Activated naive CD8-positive, alpha-beta T cell treated with anti-CD3 and anti-CD28 coated beads, Interleukin-2, amount 10 ng/mL, durations not matched to agents 7 days and 5 days (primary cell): ENCODE data around the gene SLC39A8. TPM values are rescaled to one million over a fixed set of nuclear protein-coding genes. Genes with fewer than 3 reads are reported as not detected.
A peak's percentile ranks its signal among the peaks of the same experiment; 100 is the strongest.

Source experiments
- ATAC-seq: fragments of 150-1000 bp; cut with Tn5 transposase; one replicate; pipeline ENCODE4 v1.10.0; 2021; ENCODE audit warnings: low read depth, moderate library complexity
- POLR2A ChIA-PET: fragments of 350-600 bp; sonication (Branson Sonifier 250); formaldehyde crosslinking; loops from one replicate; lab custom pipeline; 2021; ENCODE audit warnings: antibody characterized with exemption; lab: Charles Lee
- DNase-seq: peaks from one replicate; pipeline ENCODE4 v3.0.0; 2021
- H3K27ac Mint-ChIP-seq: one replicate; pipeline ENCODE4 v1.8.0; 2022; ENCODE audit warnings: mild to moderate bottlenecking, mixed read lengths
- H3K27me3 Mint-ChIP-seq: one replicate; pipeline ENCODE4 v1.8.0; 2022; ENCODE audit warnings: mild to moderate bottlenecking, moderate library complexity, mixed read lengths
- H3K36me3 Mint-ChIP-seq: one replicate; pipeline ENCODE4 v1.8.0; 2021; ENCODE audit warnings: mild to moderate bottlenecking, mixed read lengths
- H3K4me1 Mint-ChIP-seq: one replicate; pipeline ENCODE4 v1.8.0; 2021; ENCODE audit warnings: mixed read lengths
- H3K4me3 Mint-ChIP-seq: one replicate; pipeline ENCODE4 v1.8.0; 2022; ENCODE audit warnings: mild to moderate bottlenecking, moderate library complexity, mixed read lengths
- H3K9me3 Mint-ChIP-seq: one replicate; pipeline ENCODE4 v1.8.0; 2021; ENCODE audit warnings: mixed read lengths
- total RNA-seq, 2 experiments: library from RNA; stranded (reverse); gene quantifications; one replicate each; pipeline ENCODE4 v1.2.3, GENCODE V29; 2021

Gene SLC39A8
- total RNA-seq, 2 experiments from 2014 or later = 60.9 to 66.5 TPM

DNA sequence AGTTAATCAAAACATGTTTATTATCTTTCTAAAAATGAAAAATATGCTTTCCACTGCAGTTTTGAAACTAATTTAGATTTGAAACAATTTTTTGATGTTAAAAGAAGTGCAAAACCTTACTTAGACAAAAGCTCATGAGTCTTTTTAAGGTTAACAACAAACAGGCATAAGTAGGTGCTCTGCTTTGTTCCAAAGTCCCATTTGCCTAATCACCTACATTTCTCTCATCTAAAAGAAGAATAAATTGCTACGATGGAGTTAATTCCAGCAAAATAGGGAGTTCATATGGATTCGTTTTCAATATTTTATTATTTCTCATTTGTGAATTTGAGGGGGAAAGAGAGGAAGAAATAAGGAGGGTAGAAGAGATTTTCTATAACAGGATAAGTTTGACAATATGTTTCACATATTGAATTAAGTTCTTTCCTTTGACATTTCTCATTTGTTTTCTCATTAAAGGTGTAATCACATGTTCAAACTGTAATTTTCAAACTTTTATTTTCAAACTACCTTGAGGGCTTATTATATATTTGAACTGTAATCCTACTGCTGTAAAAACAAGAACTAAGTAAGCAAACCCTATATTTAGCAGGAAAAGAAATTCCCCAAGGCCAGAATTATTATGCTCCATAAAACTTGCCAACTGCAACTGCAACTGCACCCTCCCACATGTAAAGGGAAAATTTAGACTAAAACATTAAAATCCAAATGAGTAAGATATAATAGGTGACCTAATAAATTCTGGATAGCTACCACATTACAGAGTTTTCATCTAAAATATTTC is 9.6 kb upstream of the SLC39A8 start:
- Mint-ChIP-seq H3K36me3 (no peaks in the 10 kb centered on the region), H3K4me1 (peaks cover 5% of the 10 kb centered on the region), H3K27me3 (peaks cover 21% of the 10 kb centered on the region), H3K27ac (no peak overlapping the region), H3K4me3 (no peak overlapping the region), H3K9me3 (peaks cover 2% of the 10 kb centered on the region)
- POLR2A ChIA-PET = no interaction called here
- ATAC-seq (no peak), DNase-seq (no peak)

DNA sequence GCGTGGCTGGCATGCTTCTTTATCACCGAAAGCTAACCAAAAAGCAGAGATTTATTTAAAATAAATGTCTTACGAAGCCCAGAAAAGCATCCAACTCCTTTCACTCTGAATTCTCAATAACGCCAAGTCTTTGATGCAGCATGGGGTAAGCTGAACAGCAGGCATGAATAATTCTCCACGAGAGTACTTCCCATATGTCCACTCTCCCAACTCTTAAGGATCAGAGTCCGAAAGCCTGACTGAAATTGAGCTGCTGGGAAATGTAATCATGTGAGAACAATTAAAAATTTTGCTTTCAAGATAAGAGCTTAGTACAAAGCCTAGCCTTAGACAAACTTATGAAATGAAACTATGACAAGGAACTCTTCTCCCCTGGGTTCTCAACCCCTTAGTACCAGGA is 7.5 kb upstream of the SLC39A8 start:
- H3K4me1 Mint-ChIP-seq = peaks cover 2% of the 10 kb centered on the region
- H3K4me3 Mint-ChIP-seq = no peak overlapping the region
- H3K27me3 Mint-ChIP-seq = peaks cover 25% of the 10 kb centered on the region
- ATAC-seq = no peak
- no peaks in the 10 kb centered on the region for H3K9me3 Mint-ChIP-seq
- DNase-seq = no peak
- no peaks in the 10 kb centered on the region for H3K36me3 Mint-ChIP-seq
- POLR2A ChIA-PET = no interaction called here
- no peak overlapping the region for H3K27ac Mint-ChIP-seq

- ATAC-seq = no peak
- H3K27me3 Mint-ChIP-seq = peaks cover 25% of the 10 kb centered on the region
- DNase-seq = no peak
- POLR2A ChIA-PET = no interaction called here
- no peaks in the 10 kb centered on the region for H3K36me3 Mint-ChIP-seq
- no peak overlapping the region for H3K4me3 Mint-ChIP-seq
- no peaks in the 10 kb centered on the region for H3K9me3 Mint-ChIP-seq
- no peak overlapping the region for H3K27ac Mint-ChIP-seq
- H3K4me1 Mint-ChIP-seq = peaks cover 11% of the 10 kb centered on the region
Observed at GRCh38 chr4:102350634-102351033, 5.4 kb upstream of the SLC39A8 start.

- no peak overlapping the region for H3K4me3 Mint-ChIP-seq
- no peak for ATAC-seq
- H3K4me1 Mint-ChIP-seq = peaks cover 11% of the 10 kb centered on the region
- no peak overlapping the region for H3K27ac Mint-ChIP-seq
- POLR2A ChIA-PET = no interaction called here
- H3K36me3 Mint-ChIP-seq = peaks cover 3% of the 10 kb centered on the region
- H3K9me3 Mint-ChIP-seq = no peaks in the 10 kb centered on the region
- H3K27me3 Mint-ChIP-seq = peaks cover 14% of the 10 kb centered on the region
- DNase-seq = no peak
Observed at GRCh38 chr4:102348701-102349100, 3.4 kb upstream of the SLC39A8 start.

DNA sequence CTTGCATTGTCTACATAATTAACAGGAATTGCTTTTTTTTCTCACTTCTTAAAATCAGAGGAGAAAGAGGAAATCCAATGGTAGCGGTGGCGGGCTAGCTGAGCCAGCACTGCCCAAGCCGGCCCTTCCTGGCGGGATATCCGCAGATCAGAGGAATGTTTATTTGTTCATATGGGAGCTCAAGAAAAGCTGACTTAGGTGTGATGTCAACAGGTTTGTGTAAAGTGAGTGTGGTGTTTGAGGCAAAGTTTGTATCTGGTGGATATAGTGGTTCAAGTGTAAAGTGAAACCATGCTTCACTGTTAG is 466 bp upstream of the SLC39A8 start:
- no peak for DNase-seq
- peak overlapping the region; percentile 96 for H3K27ac Mint-ChIP-seq

DNA sequence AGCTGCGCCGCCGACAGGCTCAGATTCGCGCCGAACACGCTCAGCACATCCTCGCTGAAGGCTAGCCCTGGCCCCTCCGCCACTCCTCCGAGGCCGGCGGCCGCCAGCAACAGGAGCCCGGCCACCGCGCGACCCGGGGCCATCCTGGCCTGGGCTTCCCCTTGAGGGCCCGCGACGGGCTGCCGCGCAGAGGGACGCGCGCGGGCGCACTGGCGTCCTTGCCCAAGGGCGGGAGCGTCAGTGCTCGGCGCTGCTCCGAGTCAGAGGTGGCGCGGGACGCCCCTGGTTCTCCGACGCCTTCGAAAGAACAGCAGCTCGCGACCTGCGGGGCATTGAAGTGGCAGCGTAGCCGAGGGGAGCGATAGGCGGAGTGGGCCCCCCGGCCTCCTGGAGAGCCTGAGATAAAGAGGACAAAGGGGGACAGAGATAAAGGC is 745 bp downstream of the SLC39A8 start:
- peak; percentile 56 for ATAC-seq
- H3K9me3 Mint-ChIP-seq = no peaks in the 10 kb centered on the region
- POLR2A ChIA-PET = interaction anchor here (0.9 to 3.1 kb wide), 7 partner anchors 13 to 756 kb away, joined by 3 to 31 read pairs (median 4); partner anchors contain the start of genes CISD2 and UBE2D3
- peak overlapping the region; percentile 91 for H3K4me3 Mint-ChIP-seq
- H3K27me3 Mint-ChIP-seq = peaks cover 4% of the 10 kb centered on the region
- H3K36me3 Mint-ChIP-seq = peaks cover 23% of the 10 kb centered on the region
- peak overlapping the region; percentile 96 for H3K27ac Mint-ChIP-seq
- peaks cover 36% of the 10 kb centered on the region for H3K4me1 Mint-ChIP-seq
- peak; percentile 82 for DNase-seq

More for the DNA sequence above, 466 bp upstream of the SLC39A8 start:
- H3K27me3 Mint-ChIP-seq = peaks cover 4% of the 10 kb centered on the region
- POLR2A ChIA-PET = interaction anchor here (0.7 to 3.1 kb wide), 6 partner anchors 11 to 482 kb away, joined by 3 to 31 read pairs (median 4); partner anchors contain the start of gene UBE2D3
- peaks cover 14% of the 10 kb centered on the region for H3K36me3 Mint-ChIP-seq
- H3K9me3 Mint-ChIP-seq = no peaks in the 10 kb centered on the region
- H3K4me1 Mint-ChIP-seq = peaks cover 32% of the 10 kb centered on the region
- no peak for ATAC-seq
- H3K4me3 Mint-ChIP-seq = peak overlapping the region; percentile 91

DNA sequence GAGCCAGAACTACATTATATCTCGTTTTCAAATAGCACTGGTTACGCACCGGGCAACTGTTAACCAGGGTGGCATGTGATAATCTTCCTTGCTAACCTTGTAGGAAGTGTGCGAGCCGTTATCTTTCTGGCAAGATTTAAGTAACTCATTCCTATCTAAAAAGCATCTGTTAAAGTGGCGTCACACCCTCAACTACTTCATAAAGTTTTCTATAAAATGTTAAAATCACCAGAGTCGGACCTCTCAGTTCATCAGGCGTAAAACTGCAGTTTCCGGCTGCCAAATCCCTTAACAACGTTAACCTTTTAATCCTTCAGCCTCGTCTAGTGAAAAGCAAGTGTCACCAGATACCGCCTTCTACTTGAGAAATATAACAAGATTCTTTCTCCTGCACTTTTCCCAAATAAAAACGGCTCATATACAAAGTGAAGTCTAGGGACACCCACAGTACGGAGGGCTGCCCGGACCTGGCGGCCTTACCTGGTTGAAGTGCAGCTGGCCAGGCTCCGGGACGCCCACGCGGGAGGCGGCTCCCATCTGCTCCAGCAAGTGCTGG is 1.2 kb downstream of the SLC39A8 start:
- ATAC-seq = peak; percentile 0
- Mint-ChIP-seq H3K27me3 (peaks cover 2% of the 10 kb centered on the region), H3K36me3 (peaks cover 27% of the 10 kb centered on the region), H3K27ac (peak overlapping the region; percentile 96), H3K4me3 (peak overlapping the region; percentile 91), H3K4me1 (peaks cover 38% of the 10 kb centered on the region), H3K9me3 (no peaks in the 10 kb centered on the region)
- POLR2A ChIA-PET = interaction anchor here (1.3 to 3.1 kb wide), 5 partner anchors 12 to 525 kb away, joined by 3 to 31 read pairs (median 5); partner anchors contain the start of genes CISD2 and UBE2D3
- DNase-seq = no peak

GRCh38 chr4:102342404-102343074 is 2.7 kb downstream of the SLC39A8 start:
- DNase-seq = no peak
- Mint-ChIP-seq H3K4me3 (peak overlapping the region; percentile 91), H3K9me3 (no peaks in the 10 kb centered on the region), H3K4me1 (peaks cover 38% of the 10 kb centered on the region), H3K27ac (peak overlapping the region; percentile 67), H3K36me3 (peaks cover 27% of the 10 kb centered on the region), H3K27me3 (no peaks in the 10 kb centered on the region)
- ATAC-seq = no peak
- POLR2A ChIA-PET = no interaction called here

DNA sequence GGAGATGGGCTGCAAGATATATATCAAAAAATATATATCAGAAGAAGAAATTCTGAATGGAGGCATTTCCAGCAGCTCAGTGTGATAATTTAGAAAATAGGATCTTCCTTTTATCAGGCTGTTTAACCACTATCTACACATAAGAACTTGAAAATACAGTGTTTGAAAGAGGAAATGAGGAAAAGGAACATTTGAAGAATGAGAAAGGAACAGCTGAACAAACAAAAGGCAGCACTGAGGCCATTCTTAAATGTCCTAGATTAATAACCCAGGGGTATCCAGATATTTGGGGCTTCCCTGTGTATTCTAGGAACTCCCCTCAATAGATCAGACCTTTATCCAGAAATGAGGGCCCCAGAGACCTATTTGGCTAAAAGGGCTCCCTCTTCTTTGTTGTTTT is 4.1 kb downstream of the SLC39A8 start:
- Mint-ChIP-seq H3K27me3 (no peaks in the 10 kb centered on the region), H3K36me3 (peaks cover 30% of the 10 kb centered on the region), H3K9me3 (no peaks in the 10 kb centered on the region), H3K27ac (no peak overlapping the region), H3K4me3 (no peak overlapping the region), H3K4me1 (peaks cover 39% of the 10 kb centered on the region)
- POLR2A ChIA-PET = no interaction called here
- no peak for DNase-seq
- no peak for ATAC-seq

- Mint-ChIP-seq H3K4me1 (peaks cover 42% of the 10 kb centered on the region), H3K27me3 (no peaks in the 10 kb centered on the region), H3K9me3 (no peaks in the 10 kb centered on the region), H3K4me3 (no peak overlapping the region), H3K27ac (no peak overlapping the region), H3K36me3 (peaks cover 39% of the 10 kb centered on the region)
- no peak for DNase-seq
- POLR2A ChIA-PET = no interaction called here
- ATAC-seq = no peak
Observed at GRCh38 chr4:102339018-102339417, 6.3 kb downstream of the SLC39A8 start.

GRCh38 chr4:102338405-102338804 is 6.9 kb downstream of the SLC39A8 start:
- no peak overlapping the region for H3K27ac Mint-ChIP-seq
- peaks cover 48% of the 10 kb centered on the region for H3K4me1 Mint-ChIP-seq
- ATAC-seq (no peak), DNase-seq (no peak)
- no peak overlapping the region for H3K4me3 Mint-ChIP-seq
- no peaks in the 10 kb centered on the region for H3K27me3 Mint-ChIP-seq
- H3K36me3 Mint-ChIP-seq = peaks cover 42% of the 10 kb centered on the region
- POLR2A ChIA-PET = interaction anchor here (0.7 kb wide), 2 partner anchors 12 to 34 kb away, joined by 3 to 6 read pairs; no protein-coding TSS in a partner anchor
- no peaks in the 10 kb centered on the region for H3K9me3 Mint-ChIP-seq

DNA sequence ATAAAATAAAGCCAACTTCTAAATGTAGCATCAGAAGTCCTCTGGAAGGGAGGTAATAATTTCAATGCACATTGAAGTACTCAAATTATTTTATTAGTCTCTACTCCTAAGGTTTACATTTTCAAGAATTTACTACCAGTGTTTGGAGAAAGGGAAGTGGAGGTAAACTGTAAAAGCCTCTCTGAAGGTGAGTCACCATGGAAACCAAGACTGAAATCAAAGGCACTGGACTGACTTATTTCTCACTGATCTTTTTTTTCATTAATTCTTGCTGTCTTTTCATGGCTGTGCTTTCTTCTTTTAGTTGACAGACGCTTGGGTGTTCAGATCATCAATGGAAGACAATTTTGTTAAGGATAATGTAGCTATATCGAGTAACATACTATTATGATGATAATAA is 9.7 kb downstream of the SLC39A8 start:
- Mint-ChIP-seq H3K36me3 (peaks cover 47% of the 10 kb centered on the region), H3K4me1 (peaks cover 35% of the 10 kb centered on the region), H3K4me3 (no peak overlapping the region), H3K27me3 (no peaks in the 10 kb centered on the region), H3K9me3 (peaks cover 3% of the 10 kb centered on the region), H3K27ac (no peak overlapping the region)
- ATAC-seq = peak; percentile 30
- DNase-seq = no peak
- POLR2A ChIA-PET = no interaction called here

DNA sequence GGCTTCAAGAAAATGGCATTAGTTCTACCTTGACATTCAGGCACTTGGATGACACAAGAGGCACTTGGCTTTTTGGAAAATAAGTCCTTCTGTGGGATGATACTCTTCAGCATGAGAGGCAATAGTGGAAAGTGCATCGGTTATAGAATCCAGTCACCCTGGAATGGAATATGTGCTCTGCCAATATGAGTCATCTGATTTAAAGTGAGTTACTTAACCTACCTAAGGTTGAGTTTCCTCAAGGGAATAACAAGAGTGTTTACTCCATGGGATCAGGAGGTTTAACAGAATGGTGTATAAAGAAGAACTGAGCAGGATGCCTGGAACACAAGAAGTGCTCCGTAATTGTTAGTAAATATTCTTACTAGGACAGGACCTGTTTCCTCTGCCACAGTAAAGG is 10.7 kb downstream of the SLC39A8 start:
- Mint-ChIP-seq H3K4me3 (no peak overlapping the region), H3K27ac (no peak overlapping the region), H3K27me3 (no peaks in the 10 kb centered on the region), H3K36me3 (peaks cover 42% of the 10 kb centered on the region), H3K4me1 (peaks cover 36% of the 10 kb centered on the region), H3K9me3 (peaks cover 3% of the 10 kb centered on the region)
- POLR2A ChIA-PET = no interaction called here
- DNase-seq (no peak), ATAC-seq (no peak)
